Globus pallidus (tissue), 1 donor: ENCODE data around the gene HLA-C.
"Not testable (repeated sequence)": the region's sequence is repeated elsewhere in the genome, so short reads cannot be mapped to it uniquely, and the experiment has no call there.

Experiments used
- DNase-seq: peaks from one replicate; pipeline ENCODE4 v3.0.0-alpha.2; 2015; ENCODE audit warnings: low spot score

Gene HLA-C

DNA sequence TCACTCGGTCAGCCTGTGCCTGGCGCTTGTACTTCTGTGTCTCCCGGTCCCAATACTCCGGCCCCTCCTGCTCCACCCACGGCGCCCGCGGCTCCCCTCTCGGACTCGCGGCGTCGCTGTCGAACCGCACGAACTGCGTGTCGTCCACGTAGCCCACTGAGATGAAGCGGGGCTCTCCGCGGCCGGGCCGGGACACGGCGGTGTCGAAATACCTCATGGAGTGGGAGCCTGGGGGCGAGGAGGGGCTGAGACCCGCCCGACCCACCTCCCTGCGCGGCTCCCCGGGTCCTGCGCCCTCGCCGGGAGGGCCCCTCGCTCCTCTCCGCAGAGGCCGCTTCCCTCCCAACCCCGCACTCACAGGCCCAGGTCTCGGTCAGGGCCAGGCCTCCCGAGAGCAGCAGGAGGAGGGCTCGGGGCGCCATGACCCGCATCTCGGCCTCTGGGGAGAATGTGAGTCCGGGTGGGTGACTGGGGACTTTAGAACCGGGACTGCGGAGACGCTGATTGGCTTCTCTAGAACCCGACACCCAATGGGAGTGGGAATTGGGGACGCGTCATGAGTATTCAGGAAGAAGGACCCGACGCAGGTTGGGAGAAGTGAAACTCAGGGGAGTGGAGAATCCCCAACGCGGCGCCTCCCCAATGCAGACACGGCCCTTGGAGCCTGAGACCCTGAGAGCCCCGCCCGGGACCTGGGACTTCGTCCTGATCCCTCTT, at the start of gene HLA-C:
Gene HLA-C, minus strand, starts transcription at position 452 of the 717 bp plus-strand sequence. Its CDS starts 21 bp downstream, at position 431.
- DNase-seq: peak; percentile 89

- no peak for DNase-seq
Measured at GRCh38 chr6:31321005-31321707, 49.3 kb upstream of the HLA-C start.

- DNase-seq: no peak
Measured at GRCh38 chr6:31317036-31317435, 45.1 kb upstream of the HLA-C start.

DNA sequence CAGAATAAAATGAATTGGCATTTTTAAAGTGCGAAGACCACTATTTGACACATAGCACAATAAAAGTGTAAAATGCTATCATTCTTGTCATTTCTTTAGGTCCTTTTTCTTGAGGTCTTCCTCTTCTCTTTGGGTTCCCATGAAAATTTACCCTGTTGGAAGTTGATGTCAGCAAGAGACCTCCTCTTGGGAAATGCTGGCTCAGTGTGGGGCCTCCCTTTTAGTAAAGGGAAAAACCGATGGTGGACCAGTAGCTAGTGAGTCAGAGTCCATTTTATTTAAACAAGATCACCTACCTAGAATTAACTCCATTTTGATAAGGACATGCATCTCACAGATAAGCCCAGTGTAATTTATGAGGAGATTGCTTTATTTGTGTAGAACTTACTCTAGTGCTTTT, 37.7 kb upstream of the HLA-C start:
- DNase-seq: no peak

- no peak for DNase-seq
Measured at GRCh38 chr6:31308845-31309175, 36.9 kb upstream of the HLA-C start.

- no peak for DNase-seq
Measured at GRCh38 chr6:31308050-31308844, 36.4 kb upstream of the HLA-C start.

GRCh38 chr6:31307669-31308049, 35.8 kb upstream of the HLA-C start:
- no peak for DNase-seq

DNA sequence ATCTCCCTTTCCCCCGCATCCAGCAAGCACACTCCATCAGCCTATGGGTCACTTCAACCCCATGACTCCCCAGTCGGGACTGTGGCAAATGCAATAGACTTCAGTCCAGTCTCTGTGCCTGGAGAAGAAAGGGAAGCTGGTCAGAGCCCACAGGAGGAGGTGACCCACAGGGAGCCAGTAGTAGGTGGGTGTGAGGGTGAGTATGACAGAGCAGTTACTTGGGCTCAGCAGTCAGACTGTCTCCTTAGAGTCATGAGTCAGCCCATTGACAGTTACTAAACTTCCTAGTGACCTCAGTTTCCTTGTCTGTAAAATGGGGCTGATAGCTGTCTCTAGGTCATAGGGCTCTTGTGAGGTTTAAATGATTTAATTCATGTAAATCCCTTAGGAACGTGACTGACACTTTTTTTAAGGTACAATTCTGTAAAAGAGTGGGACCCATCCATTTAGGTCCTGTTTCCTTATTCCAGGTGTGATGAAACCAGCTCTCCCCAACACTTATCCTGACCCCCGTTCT, 33.9 kb upstream of the HLA-C start:
- no peak for DNase-seq

DNA sequence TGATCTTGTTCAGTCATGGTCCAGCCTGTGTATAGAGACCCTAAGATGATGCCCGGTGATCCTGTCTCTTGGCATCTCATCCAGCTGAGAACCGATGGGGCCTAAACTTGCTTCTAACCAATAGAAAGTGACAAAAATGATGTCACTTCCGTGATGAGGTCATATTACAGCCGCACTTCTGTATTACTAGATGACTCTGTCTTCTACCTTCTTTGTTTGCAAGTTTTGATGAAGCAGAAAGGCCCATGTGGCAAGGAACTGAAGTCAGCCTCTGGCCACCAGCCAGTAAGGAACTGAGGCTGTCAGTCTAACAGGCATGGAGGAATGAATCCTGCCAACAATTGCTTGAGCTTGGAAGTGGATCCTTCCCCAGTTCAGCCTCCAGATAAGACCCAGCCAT, 32.8 kb upstream of the HLA-C start:
- DNase-seq: peak; percentile 31

DNA sequence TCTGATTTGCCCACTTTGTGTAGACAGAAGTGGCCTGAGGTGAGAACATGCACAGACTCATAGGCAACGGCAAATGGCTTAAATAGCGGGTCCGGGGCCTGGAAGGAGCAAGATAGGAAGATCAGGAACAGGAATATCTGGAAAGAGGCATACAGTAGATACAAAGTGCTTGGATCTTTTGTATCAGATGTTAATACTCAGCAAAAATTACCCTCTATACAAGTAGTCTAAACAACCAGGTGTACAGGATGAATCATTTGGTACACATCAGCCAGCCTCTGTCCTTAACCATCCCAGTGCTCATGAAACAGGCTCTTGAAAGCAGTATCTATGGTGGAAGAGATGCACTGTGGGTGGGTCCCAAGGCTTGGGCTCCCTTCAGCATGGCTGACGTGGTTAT, 28.9 kb upstream of the HLA-C start:
- DNase-seq: no peak

- DNase-seq: no peak
Measured at GRCh38 chr6:31299947-31300346, 28.1 kb upstream of the HLA-C start.

- no peak for DNase-seq
Measured at GRCh38 chr6:31299511-31299910, 27.6 kb upstream of the HLA-C start.

DNA sequence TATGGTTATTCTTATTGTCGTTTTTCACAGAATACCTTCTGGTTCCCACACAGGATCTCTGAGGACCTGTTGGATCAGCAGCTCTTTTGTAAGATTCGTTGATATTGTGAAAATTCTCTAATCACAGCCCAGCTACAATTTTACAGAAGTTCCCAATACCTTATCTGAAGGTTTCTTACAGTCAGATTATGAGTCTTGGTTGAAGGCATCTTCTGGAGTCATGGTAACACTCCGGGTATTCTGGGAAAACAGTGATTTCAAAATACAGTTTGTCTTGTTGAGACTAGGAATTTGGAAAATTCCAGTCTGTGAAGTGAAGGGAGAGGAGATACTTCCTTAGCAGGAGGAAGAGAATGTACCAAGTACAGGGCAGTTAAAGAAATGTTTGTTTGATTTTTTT, 22.2 kb upstream of the HLA-C start:
- DNase-seq: no peak

DNA sequence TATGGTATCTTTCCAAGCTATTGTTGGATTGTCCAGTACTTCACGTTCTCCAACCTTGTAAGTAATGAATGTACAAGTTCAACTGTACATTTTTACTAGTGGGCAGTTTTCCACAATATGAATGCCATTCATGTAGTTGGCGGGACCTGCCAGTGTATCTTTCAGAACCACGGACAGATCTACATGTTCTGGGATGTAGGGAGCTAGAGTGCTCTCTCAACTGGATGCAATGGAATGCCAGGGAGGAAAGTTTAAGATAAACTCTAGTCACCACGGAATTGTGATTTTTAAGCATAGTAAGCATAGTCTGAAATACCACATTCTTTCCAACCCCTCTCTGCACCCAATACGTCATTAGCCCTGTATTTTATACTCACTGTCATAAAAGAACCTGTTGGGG, 21.5 kb upstream of the HLA-C start:
- DNase-seq: no peak

DNA sequence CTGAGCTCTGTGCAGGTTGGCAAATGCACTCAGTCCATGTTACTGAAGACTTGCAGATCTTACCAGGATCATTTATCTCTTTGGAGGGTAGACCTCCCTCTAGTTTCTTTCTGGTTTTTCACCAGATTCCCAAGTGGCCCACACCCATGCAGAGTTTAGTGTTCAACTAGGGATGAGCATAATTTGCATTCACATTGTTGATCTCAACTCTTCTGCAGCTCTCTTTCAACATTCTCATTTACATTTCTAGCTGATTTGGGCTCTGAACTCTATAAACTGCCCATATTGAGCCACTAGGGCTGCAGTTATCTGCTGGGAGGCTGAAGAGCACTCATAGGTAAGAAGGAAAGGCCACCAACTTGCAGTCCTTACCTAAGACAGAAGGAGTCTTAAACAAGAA, 17.9 kb upstream of the HLA-C start:
- no peak for DNase-seq

GRCh38 chr6:31287619-31288018, 15.7 kb upstream of the HLA-C start:
- DNase-seq: no peak

GRCh38 chr6:31285982-31286381, 14.1 kb upstream of the HLA-C start:
- DNase-seq: no peak

DNA sequence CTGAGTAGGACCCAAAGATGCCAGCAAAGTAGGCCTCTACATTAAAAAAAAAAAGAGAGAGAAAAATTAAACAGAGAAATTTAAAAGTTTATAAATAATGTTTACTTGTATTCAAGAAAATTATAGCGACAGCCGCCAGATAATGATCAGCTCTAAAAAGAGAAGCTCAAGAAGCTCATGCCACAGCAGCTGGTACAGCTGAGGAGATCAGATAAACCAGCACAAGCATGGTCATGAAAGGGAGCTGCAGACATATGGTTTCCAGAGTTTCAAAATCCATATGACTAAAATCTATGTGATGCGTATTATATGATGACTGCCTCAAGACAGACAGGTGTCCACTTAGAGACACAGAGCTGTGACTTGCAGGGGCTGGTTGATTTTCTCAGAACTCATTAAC, 13.6 kb upstream of the HLA-C start:
- no peak for DNase-seq

GRCh38 chr6:31279647-31280046, 7.8 kb upstream of the HLA-C start:
- DNase-seq: not testable (repeated sequence)

DNA sequence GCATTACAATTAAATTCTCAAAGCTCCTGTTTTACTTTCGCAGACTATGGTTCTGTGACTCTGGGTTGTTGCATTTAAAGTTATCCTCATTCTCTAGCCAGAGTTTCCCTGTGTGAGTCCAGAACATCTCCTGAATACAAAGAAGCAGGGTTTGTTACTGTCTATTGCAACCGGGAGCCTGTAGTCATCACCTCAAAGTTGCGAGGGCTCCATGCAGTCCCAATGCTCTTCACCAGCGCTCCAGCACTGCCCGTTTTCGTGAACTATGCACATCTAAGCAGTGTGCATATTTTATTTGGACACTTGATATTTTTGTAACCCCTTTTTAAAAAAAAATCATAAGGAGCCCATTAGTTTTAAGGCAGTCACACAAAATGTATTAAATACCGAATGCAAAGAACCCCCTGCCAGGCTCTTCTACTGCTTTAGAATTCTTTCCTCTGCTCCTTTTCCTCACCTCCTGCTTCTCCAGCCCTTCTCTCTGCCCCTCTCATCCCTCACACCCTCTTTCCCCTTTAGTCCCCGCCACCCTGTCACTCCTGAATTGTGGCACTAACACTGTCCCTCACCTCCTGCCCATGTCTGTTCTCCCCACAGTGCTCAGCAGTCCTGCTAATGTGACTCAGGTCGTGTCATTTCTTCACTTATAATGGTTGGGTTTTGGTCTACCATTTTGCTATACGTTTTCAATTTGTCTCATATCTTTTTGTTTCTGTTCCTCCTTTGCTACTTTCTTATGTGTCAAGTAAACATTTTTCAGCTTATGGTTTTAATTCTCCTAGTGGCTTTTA, 1.1 kb upstream of the HLA-C start:
- no peak for DNase-seq

DNA sequence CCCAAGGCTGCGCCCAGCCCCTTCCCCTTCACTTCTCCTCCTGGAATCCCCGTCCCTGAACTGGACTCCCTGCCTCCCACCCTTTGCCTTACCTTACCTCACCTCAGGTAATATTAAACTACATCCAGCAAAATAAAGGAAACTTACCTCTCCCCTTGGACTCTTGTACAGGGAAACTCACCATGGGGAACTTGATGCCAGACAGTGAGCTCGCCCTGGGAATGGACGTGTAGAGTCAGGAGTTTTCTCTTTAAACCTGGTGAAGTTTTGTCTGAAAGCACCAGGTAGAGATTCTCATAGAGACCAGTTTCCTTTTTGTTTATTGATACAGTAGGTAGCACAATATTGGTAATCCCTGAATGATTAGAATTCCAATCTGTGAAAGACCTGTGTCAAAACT, 544 bp upstream of the HLA-C start:
- no peak for DNase-seq
